GM21423 (cell line): Measurements from ENCODE around the gene IGSF3.
"Not testable (repeated sequence)": the region's sequence is repeated elsewhere in the genome, so short reads cannot be mapped to it uniquely, and the experiment has no call there.

Experiments used
- ATAC-seq: cut with Tn5 transposase; IDR thresholded peaks from one replicate; pipeline ENCODE4 v1.9.1; 2021; ENCODE audit warnings: mild to moderate bottlenecking, moderate library complexity; ENCODE audit not compliant: unreplicated experiment

Gene IGSF3

GRCh38 chr1:116631996-116632925 is 35.3 kb downstream of the IGSF3 start:
- not testable (repeated sequence) for ATAC-seq

- not testable (repeated sequence) for ATAC-seq
Observed at GRCh38 chr1:116631554-116631953, 36.0 kb downstream of the IGSF3 start.

- not testable (repeated sequence) for ATAC-seq
Observed at GRCh38 chr1:116630057-116630456, 37.5 kb downstream of the IGSF3 start.

GRCh38 chr1:116629441-116629840 is 38.1 kb downstream of the IGSF3 start:
- ATAC-seq = not testable (repeated sequence)

DNA sequence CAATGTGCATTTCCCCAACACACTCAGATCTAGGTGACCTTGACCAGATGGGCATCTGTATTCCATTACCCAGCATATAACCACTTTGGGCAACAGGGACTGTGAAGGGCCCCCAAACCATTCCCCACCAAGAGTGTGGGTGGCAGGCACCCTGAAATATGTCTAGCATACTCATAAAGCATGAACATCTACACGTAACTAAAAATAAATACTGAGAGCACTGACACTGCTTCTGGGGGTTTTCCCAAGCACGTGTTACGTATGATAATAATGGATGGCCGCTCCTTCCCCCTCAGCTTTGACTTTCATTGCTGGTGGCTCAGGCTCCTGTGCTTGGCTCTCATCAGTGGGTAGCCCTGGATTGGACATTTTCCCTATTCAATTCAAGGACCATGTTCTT is 39.1 kb downstream of the IGSF3 start:
- no peak for ATAC-seq

GRCh38 chr1:116627357-116627756 is 40.2 kb downstream of the IGSF3 start:
- ATAC-seq = not testable (repeated sequence)

DNA sequence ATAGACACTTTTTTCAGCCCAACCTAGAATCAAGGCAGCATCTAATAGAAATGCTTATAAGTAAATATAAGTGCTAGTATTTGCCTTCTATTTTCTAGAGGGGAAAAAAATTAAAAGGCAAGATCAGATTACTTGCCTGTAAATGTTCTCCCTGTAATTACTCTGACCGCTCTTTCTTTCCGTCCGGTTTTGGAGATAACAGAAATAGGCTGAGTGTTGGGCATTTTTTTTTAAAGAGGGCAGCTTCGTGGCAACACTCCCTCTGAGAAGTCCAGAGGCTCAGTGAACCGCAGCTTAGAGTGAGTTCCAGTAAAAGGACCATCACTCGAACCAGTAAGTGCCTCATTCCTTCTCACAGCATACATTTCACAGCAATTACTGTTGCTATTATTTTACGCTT is 40.6 kb downstream of the IGSF3 start:
- not testable (repeated sequence) for ATAC-seq

DNA sequence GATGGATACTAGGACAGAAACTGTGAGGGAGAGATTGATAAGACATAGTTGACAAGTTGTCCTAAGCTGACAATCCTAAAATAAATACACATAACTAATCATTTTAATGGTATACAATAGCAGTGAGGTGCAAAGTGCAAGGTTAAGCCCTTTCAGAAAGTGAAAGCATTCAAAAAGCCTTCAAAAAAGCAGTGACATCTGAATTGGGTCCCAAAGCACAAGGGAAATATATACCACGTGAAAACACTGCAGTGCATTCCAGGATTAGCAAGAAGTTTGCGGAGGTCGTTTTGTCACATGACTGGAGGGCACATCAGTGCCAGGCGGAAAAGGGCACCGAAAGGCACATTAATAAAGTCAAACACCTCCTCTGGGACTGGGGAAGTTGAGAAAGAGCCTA is 42.4 kb downstream of the IGSF3 start:
- ATAC-seq = not testable (repeated sequence)

DNA sequence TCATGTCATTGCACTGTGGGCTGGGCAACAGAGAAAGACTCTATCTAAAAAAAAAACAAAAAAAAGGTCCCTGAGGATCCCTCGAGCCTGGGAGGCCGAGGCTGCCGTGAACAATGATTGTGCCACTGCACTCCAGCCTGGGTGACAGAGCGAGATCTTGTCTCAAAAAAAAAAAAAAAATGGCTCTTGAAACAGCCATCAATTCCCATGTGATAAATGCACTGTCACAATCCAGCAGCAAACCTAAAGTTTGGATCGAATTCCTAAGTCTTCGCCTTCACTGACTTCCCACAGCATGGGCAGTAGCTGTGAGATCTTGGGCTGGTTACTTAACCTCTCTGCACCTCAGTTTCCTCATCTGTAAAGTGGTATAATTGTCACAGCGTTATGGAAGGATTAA is 43.5 kb downstream of the IGSF3 start:
- ATAC-seq = no peak

- ATAC-seq = not testable (repeated sequence)
Observed at GRCh38 chr1:116622496-116622895, 45.0 kb downstream of the IGSF3 start.

DNA sequence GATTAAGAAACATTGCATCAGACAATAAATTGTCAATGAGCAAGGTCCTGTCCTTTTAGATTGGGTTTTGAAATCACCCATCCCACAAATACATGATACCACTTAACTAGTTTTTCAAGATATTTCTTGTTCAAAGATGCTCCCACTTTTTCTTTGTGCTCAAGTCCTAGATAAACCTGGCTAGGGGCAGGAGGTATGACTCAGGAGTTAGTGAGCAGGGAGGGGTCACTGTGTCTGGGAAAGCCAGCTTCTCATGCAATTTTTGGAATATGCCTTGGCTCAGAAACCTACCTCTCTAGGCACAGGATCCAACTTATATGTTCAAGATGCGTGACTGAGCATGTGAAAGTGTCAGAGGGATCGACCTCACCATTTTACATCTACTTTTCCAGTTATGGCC is 45.8 kb downstream of the IGSF3 start:
- not testable (repeated sequence) for ATAC-seq

GRCh38 chr1:116620392-116620791 is 47.1 kb downstream of the IGSF3 start:
- ATAC-seq = not testable (repeated sequence)

DNA sequence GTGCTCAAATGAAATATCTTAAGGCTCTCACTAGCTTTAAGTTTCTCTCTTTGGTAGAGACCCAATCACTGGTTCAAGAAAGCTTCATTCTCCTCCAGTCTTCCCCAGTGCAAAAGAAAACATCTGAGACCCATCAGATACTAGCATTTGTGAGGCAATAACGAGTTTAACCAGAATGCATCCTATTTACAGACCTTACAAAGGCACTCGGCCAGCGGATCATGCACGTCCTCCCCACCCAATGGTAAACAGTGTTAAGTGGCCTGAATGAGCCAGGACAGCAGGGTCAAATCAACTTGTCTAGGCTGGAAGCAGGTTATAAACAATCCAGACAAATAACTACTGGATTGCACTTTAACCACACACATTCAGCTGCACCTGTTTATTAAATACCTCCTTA is 48.4 kb downstream of the IGSF3 start:
- not testable (repeated sequence) for ATAC-seq

DNA sequence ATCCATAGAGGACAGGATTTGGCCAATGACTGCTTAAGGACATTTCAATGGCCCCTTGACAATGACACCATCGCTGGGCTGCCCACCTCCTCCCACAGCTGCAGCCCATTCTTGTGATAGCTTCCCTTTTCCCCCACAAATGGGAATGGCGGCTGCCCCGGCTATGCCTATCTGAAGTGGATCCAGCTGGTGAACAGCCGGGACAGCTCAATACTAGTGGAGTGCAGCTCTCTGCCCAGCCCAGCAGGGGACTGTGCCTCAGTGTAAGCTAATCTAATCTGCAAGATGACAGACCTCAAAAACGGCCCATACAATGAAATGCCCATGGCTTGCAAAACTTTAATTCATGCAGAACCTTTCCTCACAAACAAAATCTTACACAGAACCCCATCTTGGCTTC is 49.7 kb downstream of the IGSF3 start:
- ATAC-seq = not testable (repeated sequence)

DNA sequence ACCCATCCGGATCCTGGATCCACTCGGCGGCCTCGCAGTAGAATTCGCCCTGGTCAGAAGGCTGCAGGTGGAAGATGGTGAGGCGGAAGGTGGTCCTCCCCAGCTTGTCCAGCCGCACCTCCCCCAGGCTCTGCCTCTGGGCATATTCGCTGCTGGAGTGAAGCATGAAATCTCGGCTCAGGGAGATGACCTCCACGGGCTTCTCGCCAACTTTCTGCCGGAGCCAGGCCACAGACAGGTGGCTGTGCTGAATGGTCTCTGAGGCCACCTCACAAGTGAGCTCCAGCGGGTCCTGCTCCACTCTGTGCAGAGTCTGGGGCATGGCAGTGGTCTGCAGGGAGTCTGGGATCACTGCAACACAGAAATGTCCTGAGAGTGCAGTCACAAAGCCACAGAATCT is 53.7 kb downstream of the IGSF3 start:
- not testable (repeated sequence) for ATAC-seq

- ATAC-seq = not testable (repeated sequence)
Observed at GRCh38 chr1:116609801-116610371, 57.6 kb downstream of the IGSF3 start.

GRCh38 chr1:116608841-116609240 is 58.7 kb downstream of the IGSF3 start:
- not testable (repeated sequence) for ATAC-seq

GRCh38 chr1:116608151-116608550 is 59.4 kb downstream of the IGSF3 start:
- not testable (repeated sequence) for ATAC-seq

DNA sequence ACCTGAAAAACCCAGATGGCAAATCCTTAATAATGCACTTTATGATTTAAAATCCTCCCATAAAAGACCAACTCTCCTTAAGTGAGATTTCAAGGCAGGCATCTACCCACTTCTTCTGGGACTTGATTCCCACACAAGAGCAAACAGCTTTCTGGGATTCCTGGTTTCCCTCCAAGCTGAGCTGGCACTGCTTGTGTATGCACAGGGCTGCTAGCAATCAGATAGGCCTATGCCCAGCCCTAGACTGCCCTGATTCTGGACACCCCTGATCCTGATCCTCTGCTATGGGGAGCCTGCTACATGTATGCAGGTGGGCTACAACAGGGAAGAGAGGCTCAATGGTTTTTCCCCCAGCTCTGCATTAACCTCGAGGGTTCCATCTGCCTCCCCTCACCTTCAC is 60.1 kb downstream of the IGSF3 start:
- ATAC-seq = not testable (repeated sequence)

- not testable (repeated sequence) for ATAC-seq
Observed at GRCh38 chr1:116606067-116606466, 61.5 kb downstream of the IGSF3 start.

DNA sequence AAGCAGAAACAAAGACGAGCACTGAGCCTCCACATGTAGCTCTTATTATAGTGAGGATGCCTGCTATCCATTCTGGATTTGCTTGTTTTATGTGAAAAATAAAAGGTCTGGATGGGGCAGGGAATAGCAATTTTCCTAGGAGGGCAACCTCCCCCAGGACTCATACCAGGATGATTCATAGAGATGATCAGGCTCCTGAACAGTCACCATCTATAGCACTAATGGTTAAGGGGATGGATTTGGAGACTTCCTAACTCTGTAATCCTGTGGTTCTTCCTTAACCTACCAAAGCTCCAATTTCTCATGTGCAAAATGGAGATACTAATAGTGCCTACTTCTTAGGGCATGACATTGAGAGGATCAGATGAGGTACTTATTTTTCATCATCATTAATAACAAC is 62.2 kb downstream of the IGSF3 start:
- ATAC-seq = no peak

DNA sequence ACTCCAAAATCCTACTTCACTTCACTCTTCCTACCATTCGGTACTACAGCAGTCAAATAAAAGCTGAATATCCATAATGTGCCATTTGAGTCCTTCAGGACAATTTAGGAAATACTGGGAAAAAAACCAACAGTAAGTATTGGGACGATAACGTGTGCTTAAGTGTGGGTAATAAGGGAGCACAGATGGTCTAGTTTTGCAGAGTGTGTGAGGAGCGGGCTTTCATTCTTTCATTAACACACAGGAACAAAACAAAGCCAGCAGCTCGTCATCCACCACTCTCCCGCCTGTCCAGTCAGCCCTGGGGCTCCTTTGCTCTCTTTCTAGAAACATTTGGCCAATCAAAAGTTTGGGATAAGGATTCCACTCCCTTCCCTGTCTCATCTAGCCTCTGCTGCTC is 63.1 kb downstream of the IGSF3 start:
- not testable (repeated sequence) for ATAC-seq
